Suprapubic skin (tissue), 3 donors: ENCODE results near the gene RMDN2.

Source experiments
- CTCF ChIP-seq, 2 donors: fragments of 200-600 bp in 1 of 2; fragments of 450-650 bp in 1 of 2; sonication (generic) in 1 of 2; IDR thresholded peaks; one replicate each; pipeline ENCODE4 v1.5.1; 2016 to 2019; ENCODE audit warnings: antibody characterized with exemption in 2 of 2, mild to moderate bottlenecking in 1 of 2, moderate library complexity in 1 of 2
- POLR2AphosphoS5 ChIP-seq, 3 donors: sonication (generic); formaldehyde crosslinking; IDR thresholded peaks; one replicate each; pipeline ENCODE4 v1.6.1; 2017; ENCODE audit warnings: antibody characterized with exemption in 3 of 3

GRCh38 chr2:37907501-37908225 lies 17.4 kb upstream of the RMDN2 start:
- TF ChIP-seq CTCF (IDR thresholded peaks at IDR 0.05) (no peak), POLR2AphosphoS5 (IDR thresholded peaks at IDR 0.05) (no peak)
